Psoas muscle (tissue), 8 donors: ENCODE results near the gene NFKB2. TPM values are rescaled to one million over a fixed set of nuclear protein-coding genes. Genes with fewer than 3 reads are reported as not detected.
A peak's percentile ranks its signal among the peaks of the same experiment; 100 is the strongest.

Experiments
- ATAC-seq, 4 donors: fragments of 200-7000 bp; cut with Tn5 transposase; one replicate each; pipeline ENCODE4 v1.9.1; 2020; ENCODE audit warnings: moderate library complexity in 3 of 4, mild to moderate bottlenecking in 2 of 4
- DNase-seq, 2 donors: peaks; one replicate each; pipeline ENCODE4 v3.0.0-alpha.2; 2020
- H3K27ac ChIP-seq: fragments of 200-600 bp; one replicate; pipeline ENCODE4 v1.8.0; 2022
- H3K27me3 ChIP-seq, 3 donors: fragments of 200-600 bp in 1 of 3; one replicate each; pipeline versions ENCODE4 v1.6.1 to v1.8.0; 2013 to 2022; ENCODE audit warnings: low read length in 2 of 3, mild to moderate bottlenecking in 2 of 3, moderate library complexity in 1 of 3; ENCODE audit not compliant: insufficient read depth in 3 of 3
- H3K36me3 ChIP-seq, 2 donors: fragments of 200-600 bp in 1 of 2; one replicate each; pipeline versions ENCODE4 v1.6.1 to v1.8.0; 2013 to 2022; ENCODE audit warnings: low read depth in 1 of 2, mild to moderate bottlenecking in 1 of 2, moderate library complexity in 1 of 2; ENCODE audit not compliant: insufficient read depth in 1 of 2
- H3K4me1 ChIP-seq: fragments of 200-600 bp; one replicate; pipeline ENCODE4 v1.8.0; 2022
- H3K4me3 ChIP-seq: fragments of 200-600 bp; one replicate; pipeline ENCODE4 v1.8.0; 2022; ENCODE audit warnings: mild to moderate bottlenecking
- H3K9me3 ChIP-seq: fragments of 200-600 bp; one replicate; pipeline ENCODE4 v1.8.0; 2022
- CTCF ChIP-seq: fragments of 200-600 bp; IDR thresholded peaks from one replicate; pipeline ENCODE4 v1.8.0; 2022; ENCODE audit warnings: antibody characterized with exemption
- WGBS, 3 donors: extraction: QIAGEN DNeasy Blood & Tissue Kit; methylation state at CpG; one replicate each; pipeline versions ENCODE4 v1.1.6 to v1.1.7; 2013; 5-methylcytosine and 5-hydroxymethylcytosine counted together
- intact Hi-C, 2 donors: fragments of 100-400 bp; cut with DNase I; formaldehyde crosslinking; loops; one replicate each; pipeline versions ENCODE4 v1.11.0 to v1.14.2; 2022
- polyA plus RNA-seq, 3 donors: library from polyadenylated mRNA; stranded (reverse); fragments of 200-250 nt; gene quantifications; one replicate each; pipeline ENCODE4 v1.2.3, GENCODE V29; 2013
- total RNA-seq, 4 donors: library from RNA; stranded (reverse); fragmentation: NEBNext Ultra II Directional in 2 of 4; extraction: Animal tissue kit (Norgen Biotek cat#: 25700) in 2 of 4; gene quantifications; one replicate each; pipeline versions ENCODE4 v1.2.1 to v1.2.4, GENCODE V29; 2021 to 2023
- donor health status: healthy with polysubstance abuse.
- donor health status: DM: no; HTN: no; CAD: no; lungs with moderate emphysema.
- donor health status: Bipolar disorder and iron deficiency.
- donor health status: healthy.
- donor health status: DM: yes; HTN: yes; CAD: no.
- donor health status: DM: no; HTN: no; CAD: no.
- donor health status: DM: no; HTN: no; CAD: no.
- donor health status: DM: yes; HTN: yes; CAD: no.

NFKB2 gene
- total and polyA plus RNA-seq, 7 donors = 8.3 to 86.0 (median 12.6) TPM

- Histone ChIP-seq H3K4me3 (peak overlapping the region; percentile 75), H3K27ac (peak overlapping the region; percentile 97), H3K9me3 (no peaks in the 10 kb centered on the region), H3K27me3 (no peaks in the 10 kb centered on the region), H3K4me1 (peaks cover 26% of the 10 kb centered on the region), H3K36me3 (peaks cover 0 to 45% of the 10 kb centered on the region in 2 donors)
- DNase-seq = no peak
- intact Hi-C loops = loop anchor here in 1 of 2 donors (5.0 to 10.0 kb wide), 2 partner anchors 188 to 229 kb away; no protein-coding TSS in a partner anchor
- 85 to 92% (median 91%) methylated on average over 12 of the region's 12 CpGs for WGBS, 3 donors
- TF ChIP-seq CTCF = no peak
- ATAC-seq = no peak
These were observed 1.2 kb downstream of the NFKB2 start for GRCh38 chr10:102396730-102397151.

- Histone ChIP-seq H3K36me3 (peaks cover 0 to 52% of the 10 kb centered on the region in 2 donors), H3K4me1 (peaks cover 26% of the 10 kb centered on the region), H3K4me3 (peak overlapping the region; percentile 75), H3K27ac (peak overlapping the region; percentile 97), H3K27me3 (no peaks in the 10 kb centered on the region), H3K9me3 (no peaks in the 10 kb centered on the region)
- intact Hi-C loops = loop anchor here in 1 of 2 donors (5.0 to 10.0 kb wide), 2 partner anchors 187 to 230 kb away; no protein-coding TSS in a partner anchor
- ATAC-seq (no peak), DNase-seq (no peak)
- TF ChIP-seq CTCF = no peak
- WGBS, 3 donors = 93 to 94% (median 93%) methylated on average over 14 of the region's 14 CpGs
These were observed 2.0 kb downstream of the NFKB2 start for GRCh38 chr10:102397222-102398171.

- TF ChIP-seq CTCF = no peak
- H3K4me3 ChIP-seq = peak overlapping the region; percentile 76
- H3K36me3 ChIP-seq = peaks cover 0 to 59% of the 10 kb centered on the region in 2 donors
- DNase-seq (no peak), ATAC-seq (no peak)
- 84 to 90% (median 88%) methylated on average over 21 of the region's 21 CpGs for WGBS, 3 donors
- H3K27ac ChIP-seq = peak overlapping the region; percentile 86
- H3K9me3 ChIP-seq = no peaks in the 10 kb centered on the region
- no peaks in the 10 kb centered on the region for H3K27me3 ChIP-seq
- intact Hi-C loops = loop anchor here in 1 of 2 donors (5.0 to 10.0 kb wide), 2 partner anchors 186 to 231 kb away; no protein-coding TSS in a partner anchor
- H3K4me1 ChIP-seq = peaks cover 22% of the 10 kb centered on the region
These were observed 2.9 kb downstream of the NFKB2 start for GRCh38 chr10:102398172-102399020.

GRCh38 chr10:102399217-102400021, 3.9 kb downstream of the NFKB2 start:
- 3 to 4% (median 3%) methylated on average over 59 to 72 of the region's 72 CpGs for WGBS, 3 donors
- Histone ChIP-seq H3K9me3 (no peaks in the 10 kb centered on the region), H3K27me3 (no peaks in the 10 kb centered on the region), H3K4me1 (peaks cover 19% of the 10 kb centered on the region), H3K36me3 (peaks cover 0 to 59% of the 10 kb centered on the region in 2 donors), H3K4me3 (peak overlapping the region; percentile 76), H3K27ac (peak overlapping the region; percentile 86)
- intact Hi-C loops = loop anchor here (5.0 to 10.0 kb wide), 2 partner anchors 185 to 232 kb away; no protein-coding TSS in a partner anchor
- TF ChIP-seq CTCF = peak; percentile 88
- ATAC-seq = peak; percentile 74 to 84 (median 78)
- peak; percentile 91 to 94 for DNase-seq
